Calu3 (cell line): Measurements from ENCODE around the gene TIMM8B. TPM values are rescaled to one million over a fixed set of nuclear protein-coding genes. Genes with fewer than 3 reads are reported as not detected.

Experiments used
- BruUV-seq: library from RNA; stranded (reverse); fragments of 400-500 nt; replicated peaks from 2 replicates; lab custom pipeline; 2021; lab: Mats Ljungman, UMichigan
- CTCF ChIA-PET: fragments of 300-600 bp; sonication (Branson Sonifier 250); formaldehyde crosslinking; loops from one replicate; lab custom pipeline; 2022; ENCODE audit warnings: antibody characterized with exemption; lab: Charles Lee
- DNase-seq: peaks from one replicate; pipeline ENCODE4 v3.0.0; 2022
- H3K27ac Mint-ChIP-seq: one replicate; pipeline ENCODE4 v1.8.0; 2022; ENCODE audit warnings: mixed read lengths; ENCODE audit not compliant: unreplicated experiment
- H3K27me3 Mint-ChIP-seq: one replicate; pipeline ENCODE4 v1.8.0; 2022; ENCODE audit warnings: mixed read lengths; ENCODE audit not compliant: unreplicated experiment
- H3K36me3 Mint-ChIP-seq: one replicate; pipeline ENCODE4 v1.8.0; 2022; ENCODE audit warnings: mild to moderate bottlenecking, moderate library complexity, mixed read lengths; ENCODE audit not compliant: insufficient read depth, unreplicated experiment
- H3K4me1 Mint-ChIP-seq: one replicate; pipeline ENCODE4 v1.8.0; 2022; ENCODE audit warnings: mild to moderate bottlenecking, low read depth, mixed read lengths; ENCODE audit not compliant: unreplicated experiment
- H3K4me3 Mint-ChIP-seq: one replicate; pipeline ENCODE4 v1.8.0; 2022; ENCODE audit warnings: mild to moderate bottlenecking, low read depth, moderate library complexity, mixed read lengths; ENCODE audit not compliant: unreplicated experiment
- H3K9me3 Mint-ChIP-seq: one replicate; pipeline ENCODE4 v1.8.0; 2022; ENCODE audit warnings: low read depth, mixed read lengths; ENCODE audit not compliant: unreplicated experiment
- CTCF ChIP-seq: fragments of 200-600 bp; IDR thresholded peaks from one replicate; pipeline ENCODE4 v1.8.0; 2022; ENCODE audit warnings: antibody characterized with exemption; ENCODE audit not compliant: unreplicated experiment
- intact Hi-C: fragments of 100-400 bp; cut with micrococcal nuclease; formaldehyde crosslinking; loops from one replicate; pipeline ENCODE4 v1.10.0; 2022; ENCODE audit not compliant: unreplicated experiment
- total RNA-seq: library from RNA; stranded (reverse); gene quantifications from 2 replicates; pipeline ENCODE4 v1.2.3, GENCODE V29; 2022

Gene TIMM8B
- total RNA-seq, 1 experiment from 2014 or later = 36.7 TPM

- no peaks in the 10 kb centered on the region for H3K27me3 Mint-ChIP-seq
- CTCF ChIA-PET = no interaction called here
- H3K36me3 Mint-ChIP-seq = peaks cover 6% of the 10 kb centered on the region
Observed at GRCh38 chr11:112118176-112118575, 31.6 kb upstream of the TIMM8B start.

GRCh38 chr11:112115386-112115785 lies 28.8 kb upstream of the TIMM8B start:
- Mint-ChIP-seq H3K4me1 (no peaks in the 10 kb centered on the region), H3K4me3 (no peak overlapping the region), H3K27ac (no peak overlapping the region), H3K27me3 (no peaks in the 10 kb centered on the region), H3K9me3 (peaks cover 3% of the 10 kb centered on the region), H3K36me3 (peaks cover 2% of the 10 kb centered on the region)
- no peak for TF ChIP-seq CTCF
- CTCF ChIA-PET = no interaction called here
- intact Hi-C loops = no loop called here
- no TSS peak for BruUV-seq
- no peak for DNase-seq

More at GRCh38 chr11:112118176-112118575, 31.6 kb upstream of the TIMM8B start:
- no TSS peak for BruUV-seq
- Mint-ChIP-seq H3K4me1 (peaks cover 10% of the 10 kb centered on the region), H3K4me3 (no peak overlapping the region), H3K27ac (no peak overlapping the region), H3K9me3 (peaks cover 3% of the 10 kb centered on the region)
- no peak for TF ChIP-seq CTCF
- DNase-seq = no peak
- intact Hi-C loops = no loop called here

- peaks cover 3% of the 10 kb centered on the region for H3K9me3 Mint-ChIP-seq
- H3K4me1 Mint-ChIP-seq = no peaks in the 10 kb centered on the region
- no peak overlapping the region for H3K27ac Mint-ChIP-seq
- BruUV-seq = no TSS peak
- no peak for TF ChIP-seq CTCF
- H3K36me3 Mint-ChIP-seq = no peaks in the 10 kb centered on the region
- no peak for DNase-seq
- H3K27me3 Mint-ChIP-seq = no peaks in the 10 kb centered on the region
- intact Hi-C loops = loop anchor here (1.0 to 5.0 kb wide), 2 partner anchors 61 to 163 kb away; partner anchors contain the start of gene BCO2
- CTCF ChIA-PET = interaction anchor here (0.6 kb wide), 1 partner anchor 12 kb away, joined by 4 read pairs; no protein-coding TSS in a partner anchor
- no peak overlapping the region for H3K4me3 Mint-ChIP-seq
Observed at GRCh38 chr11:112114460-112114859, 27.9 kb upstream of the TIMM8B start.

- DNase-seq = no peak
- H3K4me1 Mint-ChIP-seq = no peaks in the 10 kb centered on the region
- H3K27me3 Mint-ChIP-seq = no peaks in the 10 kb centered on the region
- no peak overlapping the region for H3K27ac Mint-ChIP-seq
- CTCF ChIA-PET = interaction anchor here (0.6 to 1.3 kb wide), 7 partner anchors 12 to 166 kb away, joined by 3 to 6 read pairs (median 4); partner anchors contain the start of genes IL18 and PTS
- no TSS peak for BruUV-seq
- H3K36me3 Mint-ChIP-seq = no peaks in the 10 kb centered on the region
- H3K4me3 Mint-ChIP-seq = no peak overlapping the region
- peak; percentile 37 for TF ChIP-seq CTCF
- peaks cover 3% of the 10 kb centered on the region for H3K9me3 Mint-ChIP-seq
- intact Hi-C loops = loop anchor here (1.0 to 5.0 kb wide), 2 partner anchors 62 to 164 kb away; partner anchors contain the start of gene BCO2
Observed at GRCh38 chr11:112113539-112114457, 27.2 kb upstream of the TIMM8B start.
